RWPE2 (cell line): ENCODE results near the gene EN2.

Source experiments
- ATAC-seq: fragments of 200-7000 bp; cut with Tn5 transposase; 3 replicates; pipeline ENCODE4 v1.9.1; 2021; ENCODE audit warnings: low read depth
- DNase-seq: peaks from one replicate; pipeline ENCODE4 v3.0.0-alpha.2; 2020; ENCODE audit warnings: low spot score
- H3K27ac ChIP-seq: fragments of 450-650 bp; 2 replicates; pipeline ENCODE4 v1.5.1; 2017; ENCODE audit warnings: mild to moderate bottlenecking; ENCODE audit not compliant: poor library complexity, severe bottlenecking
- H3K27me3 ChIP-seq: fragments of 250-450 bp; sonication (Bioruptor Pico); 2 replicates; pipeline ENCODE4 v1.5.1; 2021; ENCODE audit warnings: mild to moderate bottlenecking, moderate library complexity; ENCODE audit not compliant: insufficient read depth, poor library complexity, severe bottlenecking
- H3K36me3 ChIP-seq: fragments of 250-450 bp; sonication (Bioruptor Pico); 2 replicates; pipeline ENCODE4 v1.5.1; 2020; ENCODE audit warnings: low read depth, mild to moderate bottlenecking, moderate library complexity
- H3K4me1 ChIP-seq: fragments of 250-450 bp; sonication (Bioruptor Pico); 2 replicates; pipeline ENCODE4 v1.5.1; 2021; ENCODE audit warnings: mild to moderate bottlenecking, moderate library complexity; ENCODE audit not compliant: insufficient read depth, poor library complexity, severe bottlenecking
- H3K4me3 ChIP-seq: fragments of 250-450 bp; sonication (Bioruptor Pico); 2 replicates; pipeline ENCODE4 v1.5.1; 2021; ENCODE audit warnings: mild to moderate bottlenecking, moderate library complexity; ENCODE audit not compliant: severe bottlenecking
- H3K9me3 ChIP-seq: fragments of 250-450 bp; sonication (Bioruptor Pico); 2 replicates; pipeline ENCODE4 v1.5.1; 2021; ENCODE audit warnings: mild to moderate bottlenecking, moderate library complexity; ENCODE audit not compliant: severe bottlenecking
- CTCF ChIP-seq: fragments of 450-650 bp; IDR thresholded peaks from one replicate; pipeline ENCODE4 v1.5.1; 2017; ENCODE audit warnings: mild to moderate bottlenecking, moderate library complexity; ENCODE audit not compliant: poor library complexity, severe bottlenecking

EN2 gene

GRCh38 chr7:155422599-155423336 lies 35.2 kb upstream of the EN2 start:
- no peak for TF ChIP-seq CTCF
- Histone ChIP-seq H3K27ac (no peak overlapping the region), H3K36me3 (no peaks in the 10 kb centered on the region), H3K9me3 (no peaks in the 10 kb centered on the region), H3K4me1 (no peaks in the 10 kb centered on the region), H3K4me3 (no peak overlapping the region), H3K27me3 (peaks cover 44% of the 10 kb centered on the region)
- no peak for ATAC-seq
- DNase-seq, result no peak

- Histone ChIP-seq H3K27ac (no peak overlapping the region), H3K4me3 (no peak overlapping the region), H3K27me3 (peaks cover 53% of the 10 kb centered on the region), H3K36me3 (no peaks in the 10 kb centered on the region), H3K9me3 (no peaks in the 10 kb centered on the region), H3K4me1 (no peaks in the 10 kb centered on the region)
- DNase-seq (no peak), ATAC-seq (no peak)
- no peak for TF ChIP-seq CTCF
Measured at GRCh38 chr7:155423337-155424285, 34.3 kb upstream of the EN2 start.

GRCh38 chr7:155424301-155425010 lies 33.5 kb upstream of the EN2 start:
- TF ChIP-seq CTCF, result no peak
- Histone ChIP-seq H3K9me3 (no peaks in the 10 kb centered on the region), H3K4me3 (no peak overlapping the region), H3K4me1 (no peaks in the 10 kb centered on the region), H3K27ac (no peak overlapping the region), H3K27me3 (peaks cover 56% of the 10 kb centered on the region), H3K36me3 (no peaks in the 10 kb centered on the region)
- DNase-seq (no peak), ATAC-seq (no peak)

- Histone ChIP-seq H3K4me1 (no peaks in the 10 kb centered on the region), H3K36me3 (no peaks in the 10 kb centered on the region), H3K9me3 (no peaks in the 10 kb centered on the region), H3K27ac (no peak overlapping the region), H3K27me3 (peaks cover 60% of the 10 kb centered on the region), H3K4me3 (no peak overlapping the region)
- ATAC-seq (no peak), DNase-seq (no peak)
- no peak for TF ChIP-seq CTCF
Measured at GRCh38 chr7:155425011-155425340, 33.0 kb upstream of the EN2 start.
